ENCODE results near the gene GNAS.

The GNAS gene

GRCh38 chr20:58896820-58897219 lies 44.3 kb downstream of the GNAS start:
- no peak for DNase-seq (ENCODE audit: low read depth in 1 of 2, low spot score in 1 of 2)

- DNase-seq (ENCODE audit: low read depth in 1 of 2, low spot score in 1 of 2): no peak
Observed at GRCh38 chr20:58897488-58897887, 45.0 kb downstream of the GNAS start.

DNA sequence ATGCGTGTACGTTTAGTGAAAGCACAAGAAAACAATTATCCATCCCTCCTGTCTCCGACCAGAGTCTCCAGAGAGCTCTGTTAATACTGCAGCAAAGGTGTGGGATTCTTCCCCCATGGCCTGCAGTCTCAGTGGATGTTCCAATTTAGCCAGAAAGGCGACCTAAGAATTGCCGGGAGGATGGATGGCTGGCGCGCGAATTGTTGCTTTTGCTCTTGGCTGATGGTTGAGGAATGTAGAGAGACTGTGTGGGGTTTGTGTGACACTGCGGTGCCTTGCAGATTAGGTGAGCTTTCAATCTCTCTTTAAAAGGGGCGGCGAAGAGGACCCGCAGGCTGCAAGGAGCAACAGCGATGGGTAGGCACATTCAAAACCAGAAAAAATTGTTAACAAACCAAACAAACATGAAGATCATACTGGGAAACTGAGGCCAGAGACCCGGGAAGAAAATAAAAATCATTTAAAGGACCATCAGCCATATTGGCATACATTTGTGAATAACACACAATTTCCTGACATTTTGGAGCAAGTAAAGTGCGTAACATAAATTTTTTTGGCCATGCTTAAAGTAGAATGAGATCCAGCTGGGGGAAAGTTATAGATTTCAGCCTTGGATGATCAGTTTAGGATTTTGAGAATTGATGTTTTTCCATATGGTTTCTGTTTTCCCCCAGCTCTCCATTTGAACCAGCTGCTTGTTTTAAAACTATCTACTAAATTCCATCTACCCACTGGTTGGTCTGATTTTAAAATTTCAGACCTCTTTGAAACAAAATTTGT lies 46.3 kb downstream of the GNAS start:
- no peak for DNase-seq (ENCODE audit: low read depth in 1 of 2, low spot score in 1 of 2)

- no peak for DNase-seq (ENCODE audit: low read depth in 1 of 2, low spot score in 1 of 2)
Observed at GRCh38 chr20:58899512-58899911, 47.0 kb downstream of the GNAS start.

- DNase-seq (ENCODE audit: low read depth in 1 of 2, low spot score in 1 of 2): no peak
Observed at GRCh38 chr20:58900397-58900796, 47.9 kb downstream of the GNAS start.

DNA sequence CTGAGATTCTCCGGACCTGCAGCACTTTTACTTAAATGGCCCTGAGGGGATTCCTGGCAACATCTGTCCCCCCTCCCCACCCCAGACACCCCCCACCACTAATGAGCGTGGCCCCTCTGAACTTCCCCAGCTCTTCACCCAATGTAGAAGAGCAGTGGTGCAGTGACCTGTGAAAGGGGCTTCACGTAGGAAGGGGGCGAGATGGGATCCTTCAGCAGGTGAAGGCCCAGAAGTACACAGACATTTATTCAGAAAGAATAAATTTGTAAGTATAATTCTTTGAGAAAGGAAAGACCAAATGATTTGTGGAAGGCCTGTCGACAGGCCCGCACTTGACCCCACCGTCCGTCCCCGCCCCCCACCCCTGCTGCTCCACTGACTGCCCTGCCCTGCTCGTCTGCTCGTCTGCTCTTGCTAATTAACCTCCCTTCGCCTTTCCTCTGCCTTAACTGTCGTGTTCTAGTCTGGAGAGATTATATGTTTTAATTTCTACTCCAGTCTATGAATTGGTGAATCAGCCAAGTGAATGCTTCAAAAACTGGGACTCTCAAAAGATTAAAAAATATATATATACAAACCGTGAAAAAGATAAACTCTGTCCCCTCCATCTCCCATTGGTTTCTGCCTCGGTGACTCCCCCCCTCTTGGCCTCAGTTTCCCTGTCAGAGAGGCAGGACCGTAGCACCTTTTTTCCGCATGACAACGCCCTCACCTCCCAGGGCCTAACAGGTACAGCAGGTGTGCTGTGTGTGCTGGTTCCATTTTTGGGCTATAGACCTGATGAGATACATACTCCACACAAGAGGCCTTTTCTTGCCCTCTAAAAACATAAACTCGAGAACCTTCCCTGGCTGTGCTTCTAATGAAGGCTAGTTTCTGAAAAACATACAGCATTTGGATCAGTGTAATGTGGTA lies 49.2 kb downstream of the GNAS start:
- no peak for DNase-seq (ENCODE audit: low read depth in 1 of 2, low spot score in 1 of 2)

DNA sequence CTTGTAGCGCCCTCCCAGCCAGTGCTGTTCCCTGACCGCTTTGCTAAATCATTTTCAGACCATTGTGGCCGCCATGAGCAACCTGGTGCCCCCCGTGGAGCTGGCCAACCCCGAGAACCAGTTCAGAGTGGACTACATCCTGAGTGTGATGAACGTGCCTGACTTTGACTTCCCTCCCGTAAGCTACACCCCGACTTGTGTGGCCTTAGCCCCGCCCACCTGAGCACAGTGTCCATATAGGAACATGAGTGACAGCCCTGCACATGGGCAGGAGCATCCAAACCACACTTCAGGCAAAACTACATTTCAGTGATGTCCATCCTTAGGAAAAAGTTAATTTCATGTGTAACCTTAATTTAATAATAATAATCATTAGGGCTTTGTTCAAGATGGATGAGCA lies 51.1 kb downstream of the GNAS start:
- no peak for DNase-seq (ENCODE audit: low read depth in 1 of 2, low spot score in 1 of 2)

DNA sequence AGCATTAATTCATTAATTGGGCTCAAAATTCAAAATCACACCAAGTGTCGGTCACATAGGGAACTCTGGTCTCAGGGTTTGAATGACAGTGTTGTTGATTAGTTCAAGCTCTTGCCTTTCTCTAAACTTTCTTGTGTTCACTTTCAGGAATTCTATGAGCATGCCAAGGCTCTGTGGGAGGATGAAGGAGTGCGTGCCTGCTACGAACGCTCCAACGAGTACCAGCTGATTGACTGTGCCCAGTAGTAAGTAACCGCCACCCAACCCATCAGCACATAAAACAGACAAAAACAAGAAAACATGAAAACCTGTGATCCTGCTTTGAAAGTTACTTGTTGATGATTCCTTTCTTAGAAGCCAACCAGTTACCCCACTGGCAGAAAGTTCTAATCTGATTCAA lies 52.7 kb downstream of the GNAS start:
- DNase-seq (ENCODE audit: low read depth in 1 of 2, low spot score in 1 of 2): no peak

DNA sequence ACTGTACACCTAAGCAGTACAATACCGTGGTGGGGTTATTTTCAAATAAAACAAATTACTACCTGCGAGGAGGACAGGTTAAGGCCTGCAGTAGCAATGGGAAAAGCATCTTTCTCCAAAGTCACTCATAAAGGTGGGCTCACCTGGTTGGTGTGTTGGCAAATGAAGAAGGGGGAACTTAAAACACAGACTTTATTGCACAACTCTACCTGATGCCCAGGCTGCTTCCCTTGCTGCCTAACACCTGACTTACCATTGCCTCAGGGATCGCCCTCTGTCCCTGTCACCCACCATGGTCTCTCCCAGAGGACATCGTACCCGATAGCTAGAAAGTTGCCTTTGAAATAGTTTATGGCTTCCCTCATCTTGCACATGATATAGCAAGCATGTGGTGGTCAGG lies 53.6 kb downstream of the GNAS start:
- DNase-seq (ENCODE audit: low read depth in 1 of 2, low spot score in 1 of 2): no peak

GRCh38 chr20:58906894-58907293 lies 54.4 kb downstream of the GNAS start:
- DNase-seq (ENCODE audit: low read depth in 1 of 2, low spot score in 1 of 2): no peak

- no peak for DNase-seq (ENCODE audit: low read depth in 1 of 2, low spot score in 1 of 2)
Observed at GRCh38 chr20:58907320-58908137, 55.0 kb downstream of the GNAS start.

DNA sequence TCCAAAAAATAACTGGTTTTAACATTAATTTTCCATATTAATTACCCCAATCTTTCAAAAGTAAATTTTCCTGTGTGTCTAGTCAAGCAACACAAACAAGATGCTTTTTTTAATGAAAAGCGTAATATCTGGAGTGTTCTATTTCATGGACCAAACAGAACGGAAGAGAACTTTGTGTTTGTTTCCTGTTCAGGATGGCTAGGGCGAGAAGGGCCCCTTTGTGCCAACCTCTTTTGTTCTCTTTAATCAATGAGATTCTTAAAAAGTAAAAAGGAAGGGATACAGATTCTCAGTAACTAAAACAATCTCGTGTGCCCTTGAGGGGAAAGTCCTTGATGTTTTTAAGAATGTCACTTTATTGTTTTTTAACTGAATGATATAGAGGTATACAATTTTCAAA lies 55.7 kb downstream of the GNAS start:
- DNase-seq (ENCODE audit: low read depth in 1 of 2, low spot score in 1 of 2): no peak

GRCh38 chr20:58908941-58909340 lies 56.4 kb downstream of the GNAS start:
- no peak for DNase-seq (ENCODE audit: low read depth in 1 of 2, low spot score in 1 of 2)

GRCh38 chr20:58909585-58909984 lies 57.1 kb downstream of the GNAS start:
- no peak for DNase-seq (ENCODE audit: low read depth in 1 of 2, low spot score in 1 of 2)

DNA sequence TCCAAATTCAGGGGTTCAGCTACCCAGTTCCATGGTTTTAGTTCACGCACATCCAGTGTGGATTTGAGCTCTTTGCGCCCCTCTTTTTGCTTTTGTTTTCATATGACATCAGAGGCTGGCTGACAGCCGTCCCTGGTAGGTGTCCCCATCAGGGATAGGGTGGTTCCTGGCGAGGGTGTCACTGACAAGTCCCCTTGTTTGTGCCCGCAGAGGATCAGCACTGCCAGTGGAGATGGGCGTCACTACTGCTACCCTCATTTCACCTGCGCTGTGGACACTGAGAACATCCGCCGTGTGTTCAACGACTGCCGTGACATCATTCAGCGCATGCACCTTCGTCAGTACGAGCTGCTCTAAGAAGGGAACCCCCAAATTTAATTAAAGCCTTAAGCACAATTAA lies 58.0 kb downstream of the GNAS start:
- DNase-seq (ENCODE audit: low read depth in 1 of 2, low spot score in 1 of 2): no peak

- no peak for DNase-seq (ENCODE audit: low read depth in 1 of 2, low spot score in 1 of 2)
Observed at GRCh38 chr20:58911309-58911708, 58.8 kb downstream of the GNAS start.

GRCh38 chr20:58911970-58912369 lies 59.5 kb downstream of the GNAS start:
- no peak for DNase-seq (ENCODE audit: low read depth in 1 of 2, low spot score in 1 of 2)

GRCh38 chr20:58913079-58913478 lies 60.6 kb downstream of the GNAS start:
- no peak for DNase-seq (ENCODE audit: low read depth in 1 of 2, low spot score in 1 of 2)

- DNase-seq (ENCODE audit: low read depth in 1 of 2, low spot score in 1 of 2): no peak
Observed at GRCh38 chr20:58918621-58919020, 66.1 kb downstream of the GNAS start.

DNA sequence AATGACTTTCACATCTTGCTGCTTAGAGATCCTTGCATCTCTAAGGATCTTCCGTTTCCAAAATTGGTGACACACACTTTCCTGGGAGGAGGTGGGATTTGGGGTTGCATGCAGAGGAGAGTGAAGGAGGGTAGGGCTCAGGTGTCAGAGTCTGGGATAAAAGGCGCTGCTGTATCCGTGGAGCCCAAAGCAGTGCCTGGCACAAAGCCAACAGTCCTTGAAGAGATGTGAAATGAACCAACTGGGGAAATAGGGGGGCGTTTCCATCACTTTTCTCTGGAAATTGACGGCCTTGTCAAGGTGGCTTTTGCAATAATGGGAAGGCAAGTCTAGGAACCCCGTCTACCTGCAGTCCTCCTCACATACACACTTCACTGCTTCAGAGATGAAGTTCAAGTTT lies 69.0 kb downstream of the GNAS start:
- DNase-seq (ENCODE audit: low read depth in 1 of 2, low spot score in 1 of 2): no peak

DNA sequence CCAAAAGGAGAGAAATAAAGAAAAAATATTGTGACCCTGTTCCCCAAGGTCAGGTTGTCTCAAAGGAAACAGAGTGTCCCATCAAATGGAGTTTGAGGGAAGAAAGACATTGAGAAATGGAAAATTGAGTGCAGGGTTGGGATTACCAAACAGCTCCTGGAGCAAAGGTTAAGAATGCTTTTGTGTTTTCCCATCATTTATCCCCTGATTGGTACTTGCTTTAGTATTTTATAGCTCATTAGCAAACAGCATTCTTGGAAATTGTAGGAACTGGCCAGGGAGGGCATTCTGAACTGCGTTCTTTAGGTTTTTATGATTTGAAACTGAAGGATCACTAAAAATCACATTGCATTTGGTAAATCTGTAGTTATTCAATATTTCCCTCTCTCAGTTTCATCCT lies 69.5 kb downstream of the GNAS start:
- no peak for DNase-seq (ENCODE audit: low read depth in 1 of 2, low spot score in 1 of 2)

All from activated T-helper 1 cell treated with anti-CD3 and anti-CD28 coated beads, Interleukin-2, amount 50 U/mL, for 16 hours (primary cell).